ENCODE data around the gene AMER2. TPM values are rescaled to one million over a fixed set of nuclear protein-coding genes. Genes with fewer than 3 reads are reported as not detected.
"Not testable (repeated sequence)": the region's sequence is repeated elsewhere in the genome, so short reads cannot be mapped to it uniquely, and the experiment has no call there.

The AMER2 gene
- total RNA-seq, 4 donors from 2014 or later, result not detected

DNA sequence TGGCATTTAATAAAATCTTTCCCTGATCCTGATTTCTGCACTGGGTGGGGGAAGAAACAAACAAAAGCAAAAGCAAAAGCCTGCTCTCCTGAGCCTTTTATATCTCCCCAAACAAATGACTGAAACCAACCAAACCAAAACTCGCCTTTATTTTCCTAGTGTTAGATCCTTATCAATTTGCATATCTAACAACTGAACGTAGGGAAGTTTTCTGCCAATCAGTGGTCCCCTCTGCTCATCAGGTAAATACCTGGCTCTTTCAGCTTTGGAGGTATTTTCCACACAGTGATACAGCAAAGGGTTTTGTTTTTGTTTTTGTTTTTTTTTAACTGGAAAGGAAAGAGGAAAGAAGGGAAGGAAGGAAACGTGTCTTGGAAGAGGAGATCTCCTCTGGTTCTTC lies 3.3 kb downstream of the AMER2 start:
- Histone ChIP-seq H3K36me3 (no peaks in the 10 kb centered on the region), H3K9me3 (no peaks in the 10 kb centered on the region), H3K4me3 (no peak overlapping the region), H3K4me1 (peaks cover 8 to 20% (median 16%) of the 10 kb centered on the region in 3 donors), H3K27ac (no peak overlapping the region), H3K27me3 (peaks cover 15 to 75% (median 20%) of the 10 kb centered on the region in 4 donors)
- DNase-seq, result no peak
- TF ChIP-seq, protein P1, sequence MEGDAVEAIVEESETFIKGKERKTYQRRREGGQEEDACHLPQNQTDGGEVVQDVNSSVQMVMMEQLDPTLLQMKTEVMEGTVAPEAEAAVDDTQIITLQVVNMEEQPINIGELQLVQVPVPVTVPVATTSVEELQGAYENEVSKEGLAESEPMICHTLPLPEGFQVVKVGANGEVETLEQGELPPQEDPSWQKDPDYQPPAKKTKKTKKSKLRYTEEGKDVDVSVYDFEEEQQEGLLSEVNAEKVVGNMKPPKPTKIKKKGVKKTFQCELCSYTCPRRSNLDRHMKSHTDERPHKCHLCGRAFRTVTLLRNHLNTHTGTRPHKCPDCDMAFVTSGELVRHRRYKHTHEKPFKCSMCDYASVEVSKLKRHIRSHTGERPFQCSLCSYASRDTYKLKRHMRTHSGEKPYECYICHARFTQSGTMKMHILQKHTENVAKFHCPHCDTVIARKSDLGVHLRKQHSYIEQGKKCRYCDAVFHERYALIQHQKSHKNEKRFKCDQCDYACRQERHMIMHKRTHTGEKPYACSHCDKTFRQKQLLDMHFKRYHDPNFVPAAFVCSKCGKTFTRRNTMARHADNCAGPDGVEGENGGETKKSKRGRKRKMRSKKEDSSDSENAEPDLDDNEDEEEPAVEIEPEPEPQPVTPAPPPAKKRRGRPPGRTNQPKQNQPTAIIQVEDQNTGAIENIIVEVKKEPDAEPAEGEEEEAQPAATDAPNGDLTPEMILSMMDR (IDR thresholded peaks at IDR 0.05), result no peak
- no peak for TF ChIP-seq POLR2A (IDR thresholded peaks at IDR 0.05)
- intact Hi-C loops (cut with DNase I), result no loop called here
- 30 to 31% methylated on average over 3 of the region's 3 CpGs for WGBS, 2 donors

DNA sequence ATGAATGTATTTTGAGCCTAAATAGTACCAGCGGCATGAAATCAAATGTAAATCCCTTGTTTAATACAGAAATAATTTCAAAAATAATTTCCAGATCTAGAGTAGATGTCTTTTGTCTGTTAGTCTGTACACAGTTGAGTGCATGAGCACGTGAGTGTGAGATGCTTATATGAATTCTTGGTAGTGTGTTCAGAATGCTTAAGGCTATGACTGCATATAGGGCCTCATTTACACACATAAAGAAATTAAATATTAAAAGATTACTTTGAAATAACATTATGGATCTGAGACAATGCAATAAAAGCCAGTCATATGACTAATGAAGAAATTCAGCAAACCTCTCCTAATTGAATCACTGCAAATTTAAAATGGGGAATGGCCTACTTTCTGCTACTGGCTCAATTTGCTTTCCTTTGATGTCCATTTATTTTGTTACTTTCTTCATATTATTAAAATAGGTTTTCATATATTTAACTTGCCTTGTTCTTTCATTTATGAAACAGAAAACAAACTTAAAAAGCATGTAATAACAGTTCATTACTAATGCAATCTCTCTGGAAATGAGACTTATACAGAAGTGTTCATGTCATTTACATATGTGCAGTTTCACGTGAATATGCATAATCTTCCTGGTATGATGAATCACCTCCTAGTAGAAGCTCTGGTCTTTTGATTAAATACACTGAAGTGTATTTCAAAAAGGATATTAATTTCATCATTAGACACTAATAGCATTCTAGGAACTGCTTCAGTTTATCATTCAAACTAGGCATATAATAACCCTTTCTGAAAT lies 4.5 kb downstream of the AMER2 start:
- no peaks in the 10 kb centered on the region for H3K9me3 ChIP-seq
- WGBS, 2 donors, result 66 to 81% methylated on average over 3 of the region's 3 CpGs
- intact Hi-C loops (cut with DNase I), result no loop called here
- TF ChIP-seq POLR2A (IDR thresholded peaks at IDR 0.05), result no peak
- TF ChIP-seq, protein P1 (IDR thresholded peaks at IDR 0.05), result no peak
- DNase-seq, result no peak
- no peaks in the 10 kb centered on the region for H3K36me3 ChIP-seq
- H3K4me3 ChIP-seq, result no peak overlapping the region
- H3K27ac ChIP-seq, result no peak overlapping the region
- H3K27me3 ChIP-seq, result peaks cover 12 to 70% (median 16%) of the 10 kb centered on the region in 4 donors
- peaks cover 8 to 20% (median 16%) of the 10 kb centered on the region in 3 donors for H3K4me1 ChIP-seq

DNA sequence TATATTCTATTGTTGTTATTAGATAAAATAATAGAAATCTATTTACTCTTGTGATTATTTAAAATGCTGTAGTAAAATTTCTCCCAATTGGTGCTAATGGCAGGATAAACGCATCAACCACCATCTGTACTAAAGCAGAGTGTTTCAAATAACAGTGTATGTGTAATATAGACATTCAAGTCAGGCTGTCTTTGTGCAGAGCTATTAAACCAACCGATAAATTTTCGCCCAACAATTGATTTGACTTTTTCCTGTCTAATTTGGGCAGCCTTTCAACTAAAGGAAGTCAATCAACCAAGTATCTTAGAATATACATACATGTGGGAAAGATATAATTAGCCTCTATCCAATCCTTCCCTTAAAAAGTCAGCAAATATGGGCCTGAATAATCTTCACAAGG lies 5.8 kb downstream of the AMER2 start:
- no peaks in the 10 kb centered on the region for H3K36me3 ChIP-seq
- no peak for TF ChIP-seq POLR2A (IDR thresholded peaks at IDR 0.05)
- TF ChIP-seq, protein P1 (IDR thresholded peaks at IDR 0.05), result no peak
- H3K27me3 ChIP-seq, result peaks cover 0 to 60% (median 6%) of the 10 kb centered on the region in 4 donors
- no peaks in the 10 kb centered on the region for H3K9me3 ChIP-seq
- intact Hi-C loops (cut with DNase I), result no loop called here
- no peak overlapping the region for H3K4me3 ChIP-seq
- WGBS, 2 donors, result 77 to 83% methylated on average over 3 of the region's 3 CpGs
- peaks cover 2 to 10% (median 9%) of the 10 kb centered on the region in 3 donors for H3K4me1 ChIP-seq
- H3K27ac ChIP-seq, result no peak overlapping the region
- no peak for DNase-seq

DNA sequence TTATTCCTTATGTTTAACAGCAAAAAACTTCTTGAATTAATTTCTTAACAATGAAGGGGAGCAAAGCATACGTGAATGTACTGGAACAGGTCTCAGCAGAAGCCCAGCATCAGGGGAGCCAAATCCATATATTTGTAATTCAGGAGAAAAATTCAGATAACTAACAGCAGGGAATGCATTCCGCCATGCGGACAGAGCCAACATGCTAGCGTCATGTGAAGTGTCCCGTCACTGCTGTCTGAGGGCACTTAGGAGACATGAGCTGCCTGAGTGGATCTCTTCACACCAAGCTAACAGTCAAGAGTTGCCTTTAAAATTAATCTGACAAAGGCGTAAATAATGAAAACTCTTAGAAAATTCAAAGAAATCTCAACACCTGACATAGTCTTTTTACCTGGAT lies 6.4 kb downstream of the AMER2 start:
- Histone ChIP-seq H3K36me3 (no peaks in the 10 kb centered on the region), H3K4me1 (peaks cover 0 to 3% (median 3%) of the 10 kb centered on the region in 3 donors), H3K27me3 (peaks cover 0 to 54% (median 2%) of the 10 kb centered on the region in 4 donors), H3K4me3 (no peak overlapping the region), H3K27ac (no peak overlapping the region), H3K9me3 (no peaks in the 10 kb centered on the region)
- intact Hi-C loops (cut with DNase I), result no loop called here
- no peak for TF ChIP-seq POLR2A (IDR thresholded peaks at IDR 0.05)
- TF ChIP-seq, protein P1 (IDR thresholded peaks at IDR 0.05), result no peak
- no peak for DNase-seq
- 82 to 87% methylated on average over 6 of the region's 6 CpGs for WGBS, 2 donors

DNA sequence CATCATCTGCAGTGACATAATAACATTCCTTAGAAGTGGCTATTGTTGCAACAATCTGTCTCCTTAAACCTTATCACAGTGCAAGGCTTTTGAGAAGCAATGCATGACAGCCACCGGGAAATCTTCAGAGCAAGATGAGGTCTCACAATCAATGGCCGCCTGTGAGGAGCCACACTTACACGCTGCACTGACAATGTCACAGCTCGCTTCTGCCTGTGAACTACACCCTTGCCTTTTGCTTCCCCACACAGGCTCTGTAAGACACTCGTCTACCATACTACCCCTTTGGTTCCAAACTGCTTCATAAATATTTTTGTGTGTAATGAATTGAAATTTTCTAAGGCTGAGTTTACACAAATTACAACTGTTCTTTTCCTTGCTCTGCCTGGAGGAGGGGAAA lies 6.9 kb downstream of the AMER2 start:
- H3K4me3 ChIP-seq; DNase-seq; H3K27ac ChIP-seq; intact Hi-C loops (cut with DNase I); H3K4me1 ChIP-seq; H3K9me3 ChIP-seq; H3K36me3 ChIP-seq: not testable (repeated sequence)
- 40 to 51% methylated on average over 5 of the region's 5 CpGs for WGBS, 2 donors
- H3K27me3 ChIP-seq, result peaks cover 0 to 49% (median 0%) of the 10 kb centered on the region in 4 donors

Data from esophagus squamous epithelium (tissue), 5 donors.